ENCODE data around the gene ST6GAL1.

The ST6GAL1 gene

GRCh38 chr3:187084580-187084979 lies 154.3 kb downstream of the ST6GAL1 start:
- DNase-seq, result no peak

GRCh38 chr3:187085021-187085666 lies 154.8 kb downstream of the ST6GAL1 start:
- no peak for DNase-seq

- DNase-seq, result no peak
Measured at GRCh38 chr3:187085933-187086332, 155.6 kb downstream of the ST6GAL1 start.

GRCh38 chr3:187086831-187087230 lies 156.5 kb downstream of the ST6GAL1 start:
- no peak for DNase-seq

GRCh38 chr3:187088701-187089100 lies 158.4 kb downstream of the ST6GAL1 start:
- no peak for DNase-seq

GRCh38 chr3:187093320-187093719 lies 163.0 kb downstream of the ST6GAL1 start:
- no peak for DNase-seq

GRCh38 chr3:187098923-187099512 lies 168.7 kb downstream of the ST6GAL1 start:
- DNase-seq, result no peak

GRCh38 chr3:187101184-187102072 lies 171.1 kb downstream of the ST6GAL1 start:
- DNase-seq, result peak; percentile 41

GRCh38 chr3:187102073-187102634 lies 171.8 kb downstream of the ST6GAL1 start:
- no peak for DNase-seq

GRCh38 chr3:187103251-187103650 lies 172.9 kb downstream of the ST6GAL1 start:
- DNase-seq, result no peak

GRCh38 chr3:187104342-187104741 lies 174.0 kb downstream of the ST6GAL1 start:
- no peak for DNase-seq

GRCh38 chr3:187104933-187105332 lies 174.6 kb downstream of the ST6GAL1 start:
- no peak for DNase-seq

- DNase-seq, result no peak
Measured at GRCh38 chr3:187105700-187106099, 175.4 kb downstream of the ST6GAL1 start.

- no peak for DNase-seq
Measured at GRCh38 chr3:187107989-187108388, 177.7 kb downstream of the ST6GAL1 start.

- DNase-seq, result no peak
Measured at GRCh38 chr3:187110156-187110555, 179.8 kb downstream of the ST6GAL1 start.

GRCh38 chr3:187112934-187113793 lies 182.8 kb downstream of the ST6GAL1 start:
- no peak for DNase-seq

GRCh38 chr3:187114511-187114910 lies 184.2 kb downstream of the ST6GAL1 start:
- DNase-seq, result no peak

GRCh38 chr3:187120326-187120725 lies 190.0 kb downstream of the ST6GAL1 start:
- no peak for DNase-seq

- DNase-seq, result no peak
Measured at GRCh38 chr3:187122261-187122660, 191.9 kb downstream of the ST6GAL1 start.

GRCh38 chr3:187125319-187126031 lies 195.1 kb downstream of the ST6GAL1 start:
- no peak for DNase-seq

Measured in stimulated activated CD4-positive, alpha-beta T cell treated with anti-CD3 and anti-CD28 coated beads, Interleukin-1b, Interleukin-23, amount 100 ng/mL, for 48 hours (primary cell).